Measurements from ENCODE around the gene ZNRF1. TPM values are rescaled to one million over a fixed set of nuclear protein-coding genes. Genes with fewer than 3 reads are reported as not detected.
A peak's percentile ranks its signal among the peaks of the same experiment; 100 is the strongest.

Gene ZNRF1
- total and polyA plus RNA-seq, 2 experiments from 2014 or later, result 45.3 to 58.7 TPM

DNA sequence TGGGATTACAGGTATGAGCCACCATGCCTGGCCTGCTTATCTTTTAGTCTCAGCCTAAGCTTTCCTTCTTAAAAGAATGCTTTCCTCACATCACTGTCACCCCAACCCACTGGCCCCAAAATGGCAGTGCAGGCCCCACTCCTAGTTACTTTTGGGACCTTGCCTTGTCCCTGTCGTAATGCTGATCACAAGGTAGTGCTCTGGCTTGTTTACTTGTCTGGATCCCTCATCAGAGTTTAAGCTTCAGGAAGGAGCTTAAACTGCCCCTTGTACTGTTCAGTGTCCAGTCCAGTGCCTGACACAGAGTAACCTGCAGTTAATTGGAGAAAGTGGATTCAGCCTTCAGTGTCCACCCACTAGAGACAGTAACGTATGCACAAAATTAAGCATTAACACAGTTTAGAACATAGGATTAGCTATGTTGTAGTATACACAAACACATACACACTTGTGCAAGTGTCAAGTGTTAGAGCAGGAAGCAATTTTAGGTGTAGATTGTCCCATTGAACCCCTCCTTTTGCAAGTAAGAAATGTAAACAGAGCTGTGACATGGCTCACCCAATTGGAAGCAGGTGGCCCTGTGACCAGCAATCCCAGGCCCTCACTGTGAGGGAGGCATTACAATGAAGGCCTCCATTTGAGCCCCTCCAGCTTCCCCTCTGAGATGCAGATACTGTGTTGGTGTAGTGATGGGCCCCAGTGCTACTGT, 73.6 kb downstream of the ZNRF1 start:
- H3K4me1 ChIP-seq (ENCODE audit: low read depth), result no peaks in the 10 kb centered on the region
- no peak for DNase-seq (ENCODE audit: low read depth in 1 of 2, low spot score in 1 of 2)
- H3K27ac ChIP-seq, result no peak overlapping the region
- no peaks in the 10 kb centered on the region for H3K36me3 ChIP-seq
- H3K27me3 ChIP-seq, result no peaks in the 10 kb centered on the region
- H3K4me3 ChIP-seq, result no peak overlapping the region
- no peak for TF ChIP-seq CTCF (IDR thresholded peaks at IDR 0.05; ENCODE audit: low read depth, low read length)
- no peaks in the 10 kb centered on the region for H3K9me3 ChIP-seq (ENCODE audit: low read depth)

GRCh38 chr16:75073545-75074303, 74.9 kb downstream of the ZNRF1 start:
- Histone ChIP-seq H3K9me3 (ENCODE audit: low read depth) (no peaks in the 10 kb centered on the region), H3K27ac (no peak overlapping the region), H3K36me3 (no peaks in the 10 kb centered on the region), H3K4me1 (ENCODE audit: low read depth) (no peaks in the 10 kb centered on the region), H3K4me3 (no peak overlapping the region), H3K27me3 (no peaks in the 10 kb centered on the region)
- no peak for TF ChIP-seq CTCF (IDR thresholded peaks at IDR 0.05; ENCODE audit: low read depth, low read length)
- DNase-seq (ENCODE audit: low read depth in 1 of 2, low spot score in 1 of 2), result peak in 1 of 2 donors; percentile 16

GRCh38 chr16:75074304-75074793, 75.5 kb downstream of the ZNRF1 start:
- Histone ChIP-seq H3K9me3 (ENCODE audit: low read depth) (no peaks in the 10 kb centered on the region), H3K27me3 (no peaks in the 10 kb centered on the region), H3K4me1 (ENCODE audit: low read depth) (no peaks in the 10 kb centered on the region), H3K27ac (no peak overlapping the region), H3K36me3 (no peaks in the 10 kb centered on the region), H3K4me3 (no peak overlapping the region)
- TF ChIP-seq CTCF (IDR thresholded peaks at IDR 0.05; ENCODE audit: low read depth, low read length), result no peak
- DNase-seq (ENCODE audit: low read depth in 1 of 2, low spot score in 1 of 2), result no peak

DNA sequence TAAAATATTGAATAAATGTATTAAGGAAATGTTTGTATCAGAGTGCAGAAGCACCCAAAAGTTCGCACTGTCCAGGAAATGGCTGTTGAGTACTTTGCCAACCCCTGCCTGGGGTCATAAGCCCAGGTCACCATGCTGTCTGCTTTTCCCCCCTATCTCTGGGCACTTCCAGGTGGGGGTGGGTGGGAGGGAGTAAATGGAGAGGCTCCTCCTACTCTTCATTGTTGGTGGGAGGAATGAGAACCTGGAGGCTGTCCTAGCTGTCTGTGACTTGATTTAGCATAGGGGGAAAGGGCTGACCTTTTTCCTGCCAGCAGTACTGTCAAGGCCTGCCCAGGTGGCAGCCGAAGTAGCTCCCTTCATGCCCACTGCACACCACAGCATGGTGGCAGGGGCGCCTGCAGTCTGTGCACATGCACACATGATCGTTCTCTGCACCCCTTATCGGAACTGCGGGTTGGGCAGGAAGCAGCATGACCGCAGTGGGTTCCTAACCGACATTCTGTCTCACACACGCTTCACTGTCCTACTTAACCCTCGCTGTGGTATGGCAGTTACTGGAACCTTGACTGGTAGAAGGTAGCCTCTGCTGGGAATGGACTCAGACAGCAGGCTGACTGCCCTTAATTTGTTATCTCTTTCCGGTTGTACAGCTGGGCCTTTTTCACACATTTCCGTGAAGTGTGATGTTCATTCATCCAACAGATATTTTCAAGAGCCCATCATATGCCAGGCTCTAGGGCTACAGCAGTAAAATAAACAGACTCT, 76.3 kb downstream of the ZNRF1 start:
- Histone ChIP-seq H3K36me3 (no peaks in the 10 kb centered on the region), H3K9me3 (ENCODE audit: low read depth) (no peaks in the 10 kb centered on the region), H3K4me3 (no peak overlapping the region), H3K27me3 (no peaks in the 10 kb centered on the region), H3K27ac (no peak overlapping the region), H3K4me1 (ENCODE audit: low read depth) (no peaks in the 10 kb centered on the region)
- DNase-seq (ENCODE audit: low read depth in 1 of 2, low spot score in 1 of 2), result peak in 1 of 2 donors; percentile 82
- TF ChIP-seq CTCF (IDR thresholded peaks at IDR 0.05; ENCODE audit: low read depth, low read length), result no peak

DNA sequence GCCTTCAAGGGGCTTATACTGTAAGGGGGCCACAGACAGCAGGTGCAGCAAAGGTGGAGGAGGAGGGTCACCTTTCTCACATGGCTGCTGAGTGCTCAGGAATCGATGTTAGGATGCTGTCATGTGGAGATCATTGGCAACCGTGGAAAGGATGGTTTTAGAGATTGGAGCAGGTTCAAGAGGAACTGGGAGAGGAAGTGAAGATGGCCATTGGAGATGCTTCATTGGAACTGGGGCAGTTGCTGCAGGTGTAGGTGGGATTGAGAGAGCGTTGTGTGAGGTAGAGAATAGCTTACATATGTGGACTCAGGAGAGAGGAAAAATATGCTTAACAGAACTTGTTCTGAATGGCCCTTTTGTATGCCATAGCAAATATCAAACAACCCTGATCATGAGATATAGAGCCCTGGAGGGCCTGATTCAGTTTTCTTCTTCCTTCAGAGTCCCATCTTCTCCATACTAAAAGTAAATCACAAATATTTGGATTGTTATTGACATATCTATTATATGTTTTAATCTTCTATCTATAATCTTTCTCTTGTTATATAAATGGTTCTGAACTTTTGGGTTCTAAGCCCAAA, 77.0 kb downstream of the ZNRF1 start:
- H3K4me3 ChIP-seq, result no peak overlapping the region
- H3K9me3 ChIP-seq (ENCODE audit: low read depth), result no peaks in the 10 kb centered on the region
- DNase-seq (ENCODE audit: low read depth in 1 of 2, low spot score in 1 of 2), result no peak
- TF ChIP-seq CTCF (IDR thresholded peaks at IDR 0.05; ENCODE audit: low read depth, low read length), result no peak
- no peaks in the 10 kb centered on the region for H3K36me3 ChIP-seq
- no peak overlapping the region for H3K27ac ChIP-seq
- no peaks in the 10 kb centered on the region for H3K4me1 ChIP-seq (ENCODE audit: low read depth)
- H3K27me3 ChIP-seq, result no peaks in the 10 kb centered on the region
